K562 (cell line): ENCODE results near the gene AAMP.

Source experiments
- CTCF ChIP-seq, 3 experiments: IDR thresholded peaks in 2 of 3; conservative IDR thresholded peaks in 1 of 3; 2 replicates each; pipeline ENCODE4 v1.5.1; 2011 to 2012; ENCODE audit warnings: low read length in 3 of 3, mild to moderate bottlenecking in 3 of 3, control low read depth in 2 of 3, improper control_type of control experiment in 1 of 3, inconsistent platforms in 1 of 3, low read depth in 1 of 3, mixed read lengths in 1 of 3, moderate library complexity in 1 of 3; ENCODE audit not compliant: insufficient read depth in 2 of 3
- EP300 ChIP-seq: IDR thresholded peaks from 2 replicates; pipeline ENCODE4 v1.6.1; 2012; ENCODE audit warnings: low read length, improper control_type of control experiment
- EZH2 ChIP-seq: IDR thresholded peaks from 2 replicates; pipeline ENCODE4 v1.6.1; 2012; ENCODE audit warnings: low read depth, mild to moderate bottlenecking, inconsistent platforms, low read length, borderline replicate concordance
- GABPA ChIP-seq: fragments of 200-800 bp; sonication (Bioruptor generic); conservative IDR thresholded peaks from 2 replicates; pipeline ENCODE4 v1.6.1; 2016; ENCODE audit warnings: low read depth, missing genetic modification characterization, missing compliant biosample characterization
- HCFC1 ChIP-seq: IDR thresholded peaks from 2 replicates; pipeline ENCODE4 v1.6.1; 2012; ENCODE audit warnings: low read depth, low read length, improper control_type of control experiment
- HDAC6 ChIP-seq: IDR thresholded peaks from 2 replicates; pipeline ENCODE4 v1.6.1; 2012; ENCODE audit warnings: low read depth, mild to moderate bottlenecking, control low read depth, inconsistent platforms, low read length, moderate library complexity
- JUN ChIP-seq, 2 experiments: sonication (generic) in 1 of 2; formaldehyde crosslinking in 1 of 2; IDR thresholded peaks; 2 replicates each; pipeline versions ENCODE4 v1.6.1 to v1.8.0; 2012 to 2022; ENCODE audit warnings: borderline replicate concordance in 2 of 2, mild to moderate bottlenecking in 2 of 2, improper control_type of control experiment in 1 of 2, low read depth in 1 of 2, low read length in 1 of 2, missing genetic modification reagents in 1 of 2
- NRF1 ChIP-seq, 2 experiments: fragments of 450-650 bp; IDR thresholded peaks in 1 of 2; conservative IDR thresholded peaks in 1 of 2; 2 replicates each; pipeline ENCODE4 v1.6.1; 2014; ENCODE audit warnings: mild to moderate bottlenecking in 2 of 2
- POLR2A ChIP-seq: fragments of 450-650 bp; conservative IDR thresholded peaks from 2 replicates; pipeline ENCODE4 v1.6.1; 2016
- POLR2AphosphoS5 ChIP-seq: IDR thresholded peaks from 2 replicates; pipeline ENCODE4 v1.6.1; 2011; ENCODE audit warnings: mild to moderate bottlenecking, low read depth, low read length, moderate library complexity; ENCODE audit not compliant: control insufficient read depth, insufficient read depth
- TFE3 ChIP-seq: fragments of 450-650 bp; formaldehyde crosslinking; IDR thresholded peaks from 2 replicates; pipeline ENCODE4 v1.4.0; 2020; ENCODE audit warnings: mild to moderate bottlenecking, mixed read lengths
- ZNF277 ChIP-seq: fragments of 250-450 bp; sonication (Bioruptor Pico); IDR thresholded peaks from 2 replicates; pipeline ENCODE4 v1.8.0; 2022; ENCODE audit warnings: inconsistent platforms, mild to moderate bottlenecking, moderate library complexity, borderline replicate concordance

- TF ChIP-seq CTCF (IDR thresholded peaks at IDR 0.05 in 2 of 3, conservative IDR thresholded peaks at IDR 0.05 in 1 of 3; ENCODE audit: insufficient read depth in 2 of 3, low read depth in 1 of 3, low read length in 3 of 3) (no peak), TFE3 (CRISPR knock-in tag) (no peak), JUN (IDR thresholded peaks at IDR 0.05; ENCODE audit: borderline replicate concordance, low read depth, low read length) (no peak), JUN (CRISPR knock-in tag; IDR thresholded peaks at IDR 0.05; ENCODE audit: borderline replicate concordance) (no peak), HCFC1 (no peak), EZH2 (no peak), EP300 (no peak), NRF1 (conservative IDR thresholded peaks at IDR 0.05 in 1 of 2, IDR thresholded peaks at IDR 0.05 in 1 of 2) (no peak), HDAC6 (no peak), POLR2A (no peak), ZNF277 (CRISPR knock-in tag) (no peak), GABPA (no peak), POLR2AphosphoS5 (no peak)
Measured at GRCh38 chr2:218315397-218315796, 45.5 kb upstream of the AAMP start.
